ENCODE results near the gene PAPSS1.

The PAPSS1 gene

DNA sequence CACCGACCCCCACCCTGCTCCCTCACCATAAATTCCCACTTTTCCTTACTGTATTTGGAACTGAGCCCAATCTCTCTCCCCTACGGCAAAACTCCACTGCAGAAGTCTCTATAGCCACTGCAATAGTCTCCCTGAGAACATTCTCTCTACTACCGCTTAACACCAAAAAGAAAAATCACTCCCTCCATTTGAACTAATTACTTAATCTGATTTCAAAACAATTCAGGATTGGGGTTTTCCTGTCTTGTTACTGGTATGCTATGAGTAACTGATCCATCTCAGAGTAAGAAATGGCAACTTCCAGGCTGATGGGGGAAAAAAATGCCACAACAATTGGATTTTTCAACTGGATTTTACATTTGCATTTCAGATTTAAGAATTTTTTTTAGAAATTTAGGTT is 5.8 kb downstream of the PAPSS1 start:
- no peak overlapping the region for H3K4me3 ChIP-seq
- no peaks in the 10 kb centered on the region for H3K27me3 ChIP-seq
- TF ChIP-seq, protein P1, sequence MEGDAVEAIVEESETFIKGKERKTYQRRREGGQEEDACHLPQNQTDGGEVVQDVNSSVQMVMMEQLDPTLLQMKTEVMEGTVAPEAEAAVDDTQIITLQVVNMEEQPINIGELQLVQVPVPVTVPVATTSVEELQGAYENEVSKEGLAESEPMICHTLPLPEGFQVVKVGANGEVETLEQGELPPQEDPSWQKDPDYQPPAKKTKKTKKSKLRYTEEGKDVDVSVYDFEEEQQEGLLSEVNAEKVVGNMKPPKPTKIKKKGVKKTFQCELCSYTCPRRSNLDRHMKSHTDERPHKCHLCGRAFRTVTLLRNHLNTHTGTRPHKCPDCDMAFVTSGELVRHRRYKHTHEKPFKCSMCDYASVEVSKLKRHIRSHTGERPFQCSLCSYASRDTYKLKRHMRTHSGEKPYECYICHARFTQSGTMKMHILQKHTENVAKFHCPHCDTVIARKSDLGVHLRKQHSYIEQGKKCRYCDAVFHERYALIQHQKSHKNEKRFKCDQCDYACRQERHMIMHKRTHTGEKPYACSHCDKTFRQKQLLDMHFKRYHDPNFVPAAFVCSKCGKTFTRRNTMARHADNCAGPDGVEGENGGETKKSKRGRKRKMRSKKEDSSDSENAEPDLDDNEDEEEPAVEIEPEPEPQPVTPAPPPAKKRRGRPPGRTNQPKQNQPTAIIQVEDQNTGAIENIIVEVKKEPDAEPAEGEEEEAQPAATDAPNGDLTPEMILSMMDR (IDR thresholded peaks at IDR 0.05), result no peak
- intact Hi-C loops (cut with DNase I; ENCODE audit: low total_unique reads), result no loop called here
- no peaks in the 10 kb centered on the region for H3K36me3 ChIP-seq
- no peaks in the 10 kb centered on the region for H3K9me3 ChIP-seq
- no peak for DNase-seq
- H3K27ac ChIP-seq, result no peak overlapping the region
- peaks cover 0 to 21% (median 4%) of the 10 kb centered on the region in 4 donors for H3K4me1 ChIP-seq

DNA sequence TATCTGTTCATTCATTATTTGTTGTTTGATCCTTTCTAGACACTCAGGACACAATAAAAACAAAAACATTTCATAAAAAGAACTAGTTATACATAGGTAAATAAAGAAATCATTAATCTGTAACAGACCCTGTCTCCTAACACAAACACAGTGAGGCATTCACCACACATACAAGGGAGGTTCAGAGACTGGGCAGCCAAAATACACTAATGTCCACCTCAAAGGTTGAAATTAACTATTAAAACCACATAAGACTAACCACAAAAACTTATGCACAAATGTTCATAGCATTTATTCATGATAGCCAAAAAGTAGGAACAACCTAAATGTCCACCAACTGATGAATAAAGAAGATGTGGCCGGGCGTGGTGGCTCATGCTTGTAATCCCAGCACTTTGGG is 7.8 kb downstream of the PAPSS1 start:
- no peaks in the 10 kb centered on the region for H3K36me3 ChIP-seq
- H3K4me3 ChIP-seq, result no peak overlapping the region
- DNase-seq, result no peak
- intact Hi-C loops (cut with DNase I; ENCODE audit: low total_unique reads), result no loop called here
- H3K9me3 ChIP-seq, result no peaks in the 10 kb centered on the region
- TF ChIP-seq, protein P1 (IDR thresholded peaks at IDR 0.05), result no peak
- no peak overlapping the region for H3K27ac ChIP-seq
- peaks cover 0 to 2% (median 0%) of the 10 kb centered on the region in 4 donors for H3K4me1 ChIP-seq
- H3K27me3 ChIP-seq, result no peaks in the 10 kb centered on the region

DNA sequence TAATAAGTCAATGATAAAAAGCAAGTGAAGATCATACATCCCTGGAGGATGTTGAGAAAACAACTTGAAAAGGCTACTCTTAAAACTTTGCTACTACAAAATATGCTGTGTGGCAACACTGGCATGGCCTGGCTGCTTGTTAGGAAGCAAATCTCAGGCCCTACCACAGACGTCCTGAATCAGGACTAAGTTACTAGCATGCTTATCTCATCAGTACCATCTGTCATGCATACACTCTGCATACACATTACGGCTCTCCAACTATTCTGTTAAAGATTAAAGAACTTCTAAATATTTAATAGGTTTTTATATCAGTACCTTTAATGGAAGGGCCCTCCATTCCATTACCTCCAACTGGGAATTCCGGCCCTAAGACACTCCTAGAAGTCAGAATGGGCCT is 8.2 kb downstream of the PAPSS1 start:
- Histone ChIP-seq H3K4me1 (no peaks in the 10 kb centered on the region), H3K36me3 (no peaks in the 10 kb centered on the region), H3K27me3 (no peaks in the 10 kb centered on the region), H3K4me3 (no peak overlapping the region), H3K9me3 (peaks cover 0 to 3% (median 1%) of the 10 kb centered on the region in 3 donors), H3K27ac (no peak overlapping the region)
- TF ChIP-seq, protein P1 (IDR thresholded peaks at IDR 0.05), result no peak
- intact Hi-C loops (cut with DNase I; ENCODE audit: low total_unique reads), result no loop called here
- DNase-seq, result no peak

DNA sequence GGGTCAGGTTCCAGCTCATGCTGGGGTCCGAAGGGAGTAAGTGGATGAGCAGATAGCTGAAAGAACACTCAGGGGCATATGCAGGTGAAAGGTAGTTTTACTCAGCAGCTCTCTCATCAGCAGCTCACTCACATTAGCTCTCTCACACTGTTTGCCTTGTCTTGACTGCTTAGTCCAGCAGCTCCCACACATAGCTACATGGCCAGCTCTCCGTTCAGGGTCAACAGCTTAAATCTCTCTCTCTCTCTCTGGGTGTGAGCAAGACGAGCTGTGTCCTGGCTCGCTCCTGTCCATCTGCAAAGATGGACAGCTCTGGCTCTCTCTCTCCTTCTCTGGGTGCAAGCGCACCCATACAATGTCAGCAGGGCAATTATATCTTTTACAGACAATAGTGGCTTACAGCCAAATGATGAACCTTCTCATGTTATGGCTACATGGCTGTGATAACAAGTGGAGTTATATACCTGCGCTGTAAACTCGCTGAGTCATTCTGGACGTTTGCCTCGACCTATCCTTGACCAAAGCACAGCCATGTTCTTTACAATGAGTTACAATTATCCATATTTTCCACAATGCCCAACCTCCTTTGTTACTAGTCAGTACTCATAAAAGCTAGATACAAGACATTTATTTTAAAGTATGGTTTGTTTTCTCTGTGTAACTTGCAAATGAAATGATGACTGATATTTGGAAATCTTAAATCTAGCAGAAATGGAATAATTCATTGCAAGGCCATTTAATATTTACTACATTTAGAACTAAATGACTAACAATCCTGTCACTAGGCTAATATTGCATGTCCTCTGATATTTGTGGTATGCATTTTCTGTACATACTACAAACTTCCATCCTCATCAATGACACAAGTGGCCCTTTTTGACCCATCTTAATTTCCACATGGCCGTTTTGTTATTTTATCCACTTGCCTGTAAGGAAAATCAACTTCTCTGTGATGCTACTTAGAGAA is 9.3 kb downstream of the PAPSS1 start:
- no peak overlapping the region for H3K4me3 ChIP-seq
- intact Hi-C loops (cut with DNase I; ENCODE audit: low total_unique reads), result no loop called here
- TF ChIP-seq, protein P1 (IDR thresholded peaks at IDR 0.05), result no peak
- no peak for DNase-seq
- no peak overlapping the region for H3K27ac ChIP-seq
- peaks cover 0 to 14% (median 12%) of the 10 kb centered on the region in 3 donors for H3K9me3 ChIP-seq
- no peaks in the 10 kb centered on the region for H3K27me3 ChIP-seq
- H3K4me1 ChIP-seq, result no peaks in the 10 kb centered on the region
- H3K36me3 ChIP-seq, result no peaks in the 10 kb centered on the region

DNA sequence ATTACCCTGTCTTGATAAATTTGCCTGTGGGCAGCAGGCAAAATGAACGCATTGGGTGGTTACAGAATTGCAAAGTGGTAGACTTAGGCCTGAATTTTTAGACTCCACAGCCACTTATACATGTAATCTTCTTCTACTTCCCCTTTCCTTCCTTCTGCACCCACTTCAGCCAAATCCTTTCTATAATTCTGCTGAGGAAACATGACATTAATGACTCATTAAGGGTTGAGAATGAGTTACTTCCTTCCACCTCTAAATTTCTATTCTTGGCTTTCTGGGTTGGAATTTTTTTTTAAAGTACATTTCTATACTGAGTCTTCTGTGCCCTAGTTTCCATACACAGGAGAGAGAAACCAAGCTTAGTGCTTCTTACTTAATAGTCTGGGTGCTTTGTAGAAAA is 10.1 kb downstream of the PAPSS1 start:
- TF ChIP-seq, protein P1 (IDR thresholded peaks at IDR 0.05), result no peak
- Histone ChIP-seq H3K36me3 (no peaks in the 10 kb centered on the region), H3K27me3 (no peaks in the 10 kb centered on the region), H3K4me3 (no peak overlapping the region), H3K4me1 (no peaks in the 10 kb centered on the region), H3K27ac (no peak overlapping the region), H3K9me3 (peaks cover 0 to 22% (median 20%) of the 10 kb centered on the region in 3 donors)
- intact Hi-C loops (cut with DNase I; ENCODE audit: low total_unique reads), result no loop called here
- no peak for DNase-seq
